SU-DHL-6 (cell line): ENCODE data around the gene ILDR2.

Experiments used
- EZH2phosphoT487 ChIP-seq: fragments of 200-600 bp; sonication (generic), shearing (Covaris generic); conservative IDR thresholded peaks from 2 replicates; pipeline ENCODE4 v1.6.1; 2018; ENCODE audit warnings: mild to moderate bottlenecking, antibody characterized with exemption, low read length, moderate library complexity, mixed read lengths
- TF ChIP-seq, protein P1 (sequence below): fragments of 200-600 bp; sonication (generic); IDR thresholded peaks from one replicate; pipeline ENCODE4 v1.5.1; 2017; ENCODE audit warnings: antibody characterized with exemption, mild to moderate bottlenecking, low read length, moderate library complexity; ENCODE audit not compliant: insufficient read depth, poor library complexity, severe bottlenecking

DNA sequence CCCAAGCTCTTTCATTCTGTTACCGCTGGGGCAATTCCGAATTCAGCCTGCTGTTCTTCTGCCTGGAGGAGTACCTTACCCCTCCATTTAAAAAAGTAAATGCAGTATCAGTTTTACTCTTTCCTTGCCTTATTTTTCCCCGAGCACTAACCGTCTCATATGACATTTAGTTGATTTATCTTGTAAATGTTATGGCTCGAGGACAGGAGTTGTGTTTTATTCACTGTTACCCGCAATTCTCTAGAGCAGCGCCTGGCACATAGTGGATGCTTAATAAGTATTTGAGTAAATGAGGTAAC is 98.9 kb downstream of the ILDR2 start:
- TF ChIP-seq, protein P1, sequence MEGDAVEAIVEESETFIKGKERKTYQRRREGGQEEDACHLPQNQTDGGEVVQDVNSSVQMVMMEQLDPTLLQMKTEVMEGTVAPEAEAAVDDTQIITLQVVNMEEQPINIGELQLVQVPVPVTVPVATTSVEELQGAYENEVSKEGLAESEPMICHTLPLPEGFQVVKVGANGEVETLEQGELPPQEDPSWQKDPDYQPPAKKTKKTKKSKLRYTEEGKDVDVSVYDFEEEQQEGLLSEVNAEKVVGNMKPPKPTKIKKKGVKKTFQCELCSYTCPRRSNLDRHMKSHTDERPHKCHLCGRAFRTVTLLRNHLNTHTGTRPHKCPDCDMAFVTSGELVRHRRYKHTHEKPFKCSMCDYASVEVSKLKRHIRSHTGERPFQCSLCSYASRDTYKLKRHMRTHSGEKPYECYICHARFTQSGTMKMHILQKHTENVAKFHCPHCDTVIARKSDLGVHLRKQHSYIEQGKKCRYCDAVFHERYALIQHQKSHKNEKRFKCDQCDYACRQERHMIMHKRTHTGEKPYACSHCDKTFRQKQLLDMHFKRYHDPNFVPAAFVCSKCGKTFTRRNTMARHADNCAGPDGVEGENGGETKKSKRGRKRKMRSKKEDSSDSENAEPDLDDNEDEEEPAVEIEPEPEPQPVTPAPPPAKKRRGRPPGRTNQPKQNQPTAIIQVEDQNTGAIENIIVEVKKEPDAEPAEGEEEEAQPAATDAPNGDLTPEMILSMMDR = no peak
- no peak for TF ChIP-seq EZH2phosphoT487
